Vagina (tissue), 2 donors: ENCODE measurements around the gene MTURN. TPM values are rescaled to one million over a fixed set of nuclear protein-coding genes. Genes with fewer than 3 reads are reported as not detected.
A peak's percentile ranks its signal among the peaks of the same experiment; 100 is the strongest.

Experiments
- DNase-seq, 2 donors: peaks; one replicate each; pipeline ENCODE4 v3.0.0-alpha.2; 2017; ENCODE audit errors: extremely low spot score in 2 of 2
- H3K27ac ChIP-seq: fragments of 200-600 bp; sonication (generic); one replicate; pipeline ENCODE4 v1.5.1; 2019
- H3K27me3 ChIP-seq: fragments of 200-600 bp; sonication (generic); one replicate; pipeline ENCODE4 v1.5.1; 2019
- H3K36me3 ChIP-seq, 2 donors: fragments of 200-600 bp; sonication (generic); one replicate each; pipeline ENCODE4 v1.5.1; 2017 to 2019
- H3K4me1 ChIP-seq: fragments of 200-600 bp; sonication (generic); one replicate; pipeline ENCODE4 v1.5.1; 2019
- H3K4me3 ChIP-seq, 2 donors: fragments of 200-600 bp; sonication (generic); 1 replicate in 1 of 2; 2 replicates in 1 of 2; pipeline ENCODE4 v1.5.1; 2016 to 2019
- H3K9me3 ChIP-seq: fragments of 200-600 bp; sonication (generic); one replicate; pipeline ENCODE4 v1.5.1; 2019
- CTCF ChIP-seq, 3 experiments: fragments of 450-650 bp in 2 of 3; fragments of 200-600 bp in 1 of 3; sonication (generic) in 1 of 3; IDR thresholded peaks; one replicate each; pipeline ENCODE4 v1.5.1; 2017 to 2019; ENCODE audit warnings: antibody characterized with exemption in 3 of 3, mild to moderate bottlenecking in 2 of 3, moderate library complexity in 2 of 3
- POLR2A ChIP-seq, 2 donors: fragments of 450-650 bp; IDR thresholded peaks; one replicate each; pipeline ENCODE4 v1.6.1; 2017; ENCODE audit warnings: antibody characterized with exemption in 2 of 2, mild to moderate bottlenecking in 2 of 2, moderate library complexity in 2 of 2
- POLR2AphosphoS5 ChIP-seq, 2 donors: sonication (generic); formaldehyde crosslinking; IDR thresholded peaks; one replicate each; pipeline ENCODE4 v1.9.0; 2017; ENCODE audit warnings: antibody characterized with exemption in 2 of 2, mild to moderate bottlenecking in 2 of 2, low read depth in 1 of 2; ENCODE audit not compliant: insufficient read depth in 1 of 2
- intact Hi-C: fragments of 100-400 bp; cut with DNase I; formaldehyde crosslinking; loops from one replicate; pipeline ENCODE4 v1.15.1; 2023
- total RNA-seq: library from RNA; depleted of rRNA; stranded (reverse); fragments of >200 nt; gene quantifications from one replicate; pipeline ENCODE4 v1.2.3, GENCODE V29; 2016

The MTURN gene
- total RNA-seq, 1 donor from 2014 or later = 44.2 TPM

- TF ChIP-seq POLR2A (IDR thresholded peaks at IDR 0.05) (no peak), POLR2AphosphoS5 (IDR thresholded peaks at IDR 0.05; ENCODE audit: insufficient read depth in 1 of 2, low read depth in 1 of 2) (no peak), CTCF (IDR thresholded peaks at IDR 0.05) (no peak)
Measured at GRCh38 chr7:30163231-30163894, 28.6 kb downstream of the MTURN start.

GRCh38 chr7:30164567-30164966 is 29.8 kb downstream of the MTURN start:
- Histone ChIP-seq H3K27ac (no peak overlapping the region), H3K4me3 (no peak overlapping the region), H3K9me3 (no peaks in the 10 kb centered on the region), H3K36me3 (no peaks in the 10 kb centered on the region), H3K27me3 (no peaks in the 10 kb centered on the region), H3K4me1 (peaks cover 43% of the 10 kb centered on the region)
- TF ChIP-seq POLR2A (IDR thresholded peaks at IDR 0.05) (no peak), CTCF (IDR thresholded peaks at IDR 0.05) (peak in 1 of 3 experiments; percentile 22), POLR2AphosphoS5 (IDR thresholded peaks at IDR 0.05; ENCODE audit: insufficient read depth in 1 of 2, low read depth in 1 of 2) (peak in 1 of 2 donors; percentile 44)
- no peak for DNase-seq
- intact Hi-C loops = no loop called here

More at GRCh38 chr7:30163231-30163894, 28.6 kb downstream of the MTURN start:
- Histone ChIP-seq H3K27me3 (no peaks in the 10 kb centered on the region), H3K27ac (peak overlapping the region; percentile 26), H3K4me3 (no peak overlapping the region), H3K9me3 (no peaks in the 10 kb centered on the region), H3K36me3 (no peaks in the 10 kb centered on the region), H3K4me1 (peaks cover 31% of the 10 kb centered on the region)
- no peak for DNase-seq
- intact Hi-C loops = no loop called here

GRCh38 chr7:30165590-30165989 is 30.8 kb downstream of the MTURN start:
- Histone ChIP-seq H3K4me3 (no peak overlapping the region), H3K27me3 (no peaks in the 10 kb centered on the region), H3K27ac (no peak overlapping the region), H3K36me3 (no peaks in the 10 kb centered on the region), H3K9me3 (no peaks in the 10 kb centered on the region), H3K4me1 (peaks cover 52% of the 10 kb centered on the region)
- DNase-seq = no peak
- intact Hi-C loops = loop anchor here (5.0 kb wide), 1 partner anchor 247 kb away; no protein-coding TSS in a partner anchor
- TF ChIP-seq POLR2AphosphoS5 (IDR thresholded peaks at IDR 0.05; ENCODE audit: insufficient read depth in 1 of 2, low read depth in 1 of 2) (no peak), POLR2A (IDR thresholded peaks at IDR 0.05) (no peak), CTCF (IDR thresholded peaks at IDR 0.05) (no peak)

GRCh38 chr7:30166155-30166840 is 31.5 kb downstream of the MTURN start:
- H3K9me3 ChIP-seq = no peaks in the 10 kb centered on the region
- H3K27me3 ChIP-seq = no peaks in the 10 kb centered on the region
- H3K4me3 ChIP-seq = no peak overlapping the region
- H3K27ac ChIP-seq = no peak overlapping the region
- TF ChIP-seq POLR2A (IDR thresholded peaks at IDR 0.05) (no peak), CTCF (IDR thresholded peaks at IDR 0.05) (no peak), POLR2AphosphoS5 (IDR thresholded peaks at IDR 0.05; ENCODE audit: insufficient read depth in 1 of 2, low read depth in 1 of 2) (peak in 1 of 2 donors; percentile 20)
- H3K36me3 ChIP-seq = no peaks in the 10 kb centered on the region
- intact Hi-C loops = loop anchor here (5.0 kb wide), 1 partner anchor 246 kb away; no protein-coding TSS in a partner anchor
- H3K4me1 ChIP-seq = peaks cover 54% of the 10 kb centered on the region
- DNase-seq = no peak

- Histone ChIP-seq H3K36me3 (no peaks in the 10 kb centered on the region), H3K9me3 (no peaks in the 10 kb centered on the region), H3K27me3 (no peaks in the 10 kb centered on the region), H3K4me3 (no peak overlapping the region), H3K4me1 (peaks cover 59% of the 10 kb centered on the region), H3K27ac (no peak overlapping the region)
- TF ChIP-seq POLR2A (IDR thresholded peaks at IDR 0.05) = no peak
- TF ChIP-seq CTCF (IDR thresholded peaks at IDR 0.05) = no peak
- no peak for TF ChIP-seq POLR2AphosphoS5 (IDR thresholded peaks at IDR 0.05; ENCODE audit: insufficient read depth in 1 of 2, low read depth in 1 of 2)
- DNase-seq = no peak
- intact Hi-C loops = loop anchor here (5.0 kb wide), 1 partner anchor 245 kb away; no protein-coding TSS in a partner anchor
Measured at GRCh38 chr7:30166841-30167235, 32.1 kb downstream of the MTURN start.
